BLaER1 (cell line): ENCODE results near the gene SLC17A4.
"Not testable (repeated sequence)": the region's sequence is repeated elsewhere in the genome, so short reads cannot be mapped to it uniquely, and the experiment has no call there.

ENCODE experiments used
- H3K27ac ChIP-seq: shearing (Covaris generic); formaldehyde crosslinking; 2 replicates; pipeline ENCODE4 v1.8.1; 2022
- H3K27me3 ChIP-seq: shearing (Covaris generic); formaldehyde crosslinking; 2 replicates; pipeline ENCODE4 v1.8.1; 2022
- H3K36me3 ChIP-seq: shearing (Covaris generic); formaldehyde crosslinking; 2 replicates; pipeline ENCODE4 v1.8.1; 2022
- H3K4me1 ChIP-seq: shearing (Covaris generic); formaldehyde crosslinking; 2 replicates; pipeline ENCODE4 v1.8.1; 2022
- H3K4me2 ChIP-seq: shearing (Covaris generic); formaldehyde crosslinking; 2 replicates; pipeline ENCODE4 v1.8.1; 2022
- H3K4me3 ChIP-seq: shearing (Covaris generic); formaldehyde crosslinking; 2 replicates; pipeline ENCODE4 v1.8.1; 2022
- H3K9ac ChIP-seq: shearing (Covaris generic); formaldehyde crosslinking; 2 replicates; pipeline ENCODE4 v1.8.1; 2022
- H3K9me3 ChIP-seq: shearing (Covaris generic); formaldehyde crosslinking; 2 replicates; pipeline ENCODE4 v1.8.1; 2022
- H4K20me1 ChIP-seq: shearing (Covaris generic); formaldehyde crosslinking; 2 replicates; pipeline ENCODE4 v1.8.1; 2022
- Cebpa-rat ChIP-seq: shearing (Covaris generic); IDR thresholded peaks from 2 replicates; pipeline ENCODE4 v1.8.1; 2022

SLC17A4 gene

DNA sequence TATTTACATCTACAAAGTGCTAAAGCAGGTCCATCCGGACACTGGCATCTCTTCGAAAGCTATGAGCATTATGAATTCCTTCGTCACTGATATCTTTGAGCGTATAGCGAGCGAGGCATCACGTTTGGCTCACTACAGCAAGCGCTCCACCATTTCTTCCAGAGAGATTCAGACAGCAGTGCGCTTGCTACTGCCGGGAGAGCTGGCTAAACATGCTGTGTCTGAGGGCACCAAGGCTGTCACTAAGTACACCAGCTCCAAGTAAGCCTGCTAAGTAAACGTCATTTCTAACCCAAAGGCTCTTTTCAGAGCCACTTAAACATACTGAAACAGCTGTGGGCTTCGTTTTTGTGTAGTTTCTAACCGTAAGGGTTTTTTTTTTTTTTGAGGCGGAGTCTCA lies 27.5 kb upstream of the SLC17A4 start:
- Histone ChIP-seq H3K9me3 (peaks cover 22% of the 10 kb centered on the region), H3K36me3 (no peaks in the 10 kb centered on the region), H3K27ac (no peak overlapping the region), H3K27me3 (no peaks in the 10 kb centered on the region), H4K20me1 (no peaks in the 10 kb centered on the region), H3K4me1 (no peaks in the 10 kb centered on the region), H3K4me2 (no peak overlapping the region), H3K9ac (no peak overlapping the region), H3K4me3 (no peak overlapping the region)
- no peak for TF ChIP-seq Cebpa-rat

DNA sequence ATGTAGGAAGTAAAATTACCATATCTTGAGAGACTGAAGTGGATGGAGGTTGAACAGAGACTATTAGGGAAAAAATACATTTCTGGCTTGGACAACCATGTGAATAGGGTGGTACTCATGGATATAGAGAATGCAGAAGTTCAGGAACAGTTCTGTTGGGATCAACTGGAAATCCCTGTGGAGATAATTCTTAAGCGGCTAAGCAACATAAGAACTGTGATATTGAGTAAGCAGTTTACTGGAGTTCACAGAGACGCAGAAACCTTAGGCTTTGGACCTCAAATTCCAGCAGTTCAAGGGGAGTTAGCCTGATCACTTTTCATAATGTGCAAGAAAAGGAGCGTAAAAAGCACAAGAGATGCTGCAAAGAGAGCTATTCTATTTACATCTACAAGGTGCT lies 23.6 kb upstream of the SLC17A4 start:
- H3K9me3 ChIP-seq = peaks cover 27% of the 10 kb centered on the region
- no peak overlapping the region for H3K9ac ChIP-seq
- TF ChIP-seq Cebpa-rat = no peak
- no peaks in the 10 kb centered on the region for H3K36me3 ChIP-seq
- no peaks in the 10 kb centered on the region for H3K27me3 ChIP-seq
- no peak overlapping the region for H3K4me3 ChIP-seq
- no peaks in the 10 kb centered on the region for H3K4me1 ChIP-seq
- no peaks in the 10 kb centered on the region for H4K20me1 ChIP-seq
- H3K4me2 ChIP-seq = no peak overlapping the region
- H3K27ac ChIP-seq = no peak overlapping the region

DNA sequence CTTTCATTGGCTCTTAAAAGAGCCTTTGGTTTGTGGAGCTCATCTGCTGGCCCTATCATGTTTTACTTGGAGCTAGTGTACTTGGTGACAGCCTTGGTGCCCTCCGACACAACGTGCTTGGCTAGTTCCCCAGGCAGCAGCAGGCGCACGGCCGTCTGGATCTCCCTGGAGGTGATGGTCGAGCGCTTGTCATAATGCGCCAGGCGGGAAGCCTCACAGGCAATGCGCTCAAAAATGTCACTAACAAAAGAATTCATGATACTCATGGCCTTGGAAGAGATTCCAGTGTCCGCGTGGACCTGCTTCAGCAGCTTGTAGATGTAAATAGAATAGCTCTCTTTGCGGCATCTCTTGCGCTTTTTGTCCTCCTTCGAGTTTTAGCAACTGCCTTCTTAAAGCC lies 22.8 kb upstream of the SLC17A4 start:
- H3K9ac ChIP-seq = no peak overlapping the region
- no peak overlapping the region for H3K4me3 ChIP-seq
- no peaks in the 10 kb centered on the region for H3K36me3 ChIP-seq
- H3K9me3 ChIP-seq = peaks cover 25% of the 10 kb centered on the region
- H3K4me1 ChIP-seq = no peaks in the 10 kb centered on the region
- no peak overlapping the region for H3K4me2 ChIP-seq
- H3K27me3 ChIP-seq = no peaks in the 10 kb centered on the region
- H4K20me1 ChIP-seq = no peaks in the 10 kb centered on the region
- no peak overlapping the region for H3K27ac ChIP-seq
- no peak for TF ChIP-seq Cebpa-rat

DNA sequence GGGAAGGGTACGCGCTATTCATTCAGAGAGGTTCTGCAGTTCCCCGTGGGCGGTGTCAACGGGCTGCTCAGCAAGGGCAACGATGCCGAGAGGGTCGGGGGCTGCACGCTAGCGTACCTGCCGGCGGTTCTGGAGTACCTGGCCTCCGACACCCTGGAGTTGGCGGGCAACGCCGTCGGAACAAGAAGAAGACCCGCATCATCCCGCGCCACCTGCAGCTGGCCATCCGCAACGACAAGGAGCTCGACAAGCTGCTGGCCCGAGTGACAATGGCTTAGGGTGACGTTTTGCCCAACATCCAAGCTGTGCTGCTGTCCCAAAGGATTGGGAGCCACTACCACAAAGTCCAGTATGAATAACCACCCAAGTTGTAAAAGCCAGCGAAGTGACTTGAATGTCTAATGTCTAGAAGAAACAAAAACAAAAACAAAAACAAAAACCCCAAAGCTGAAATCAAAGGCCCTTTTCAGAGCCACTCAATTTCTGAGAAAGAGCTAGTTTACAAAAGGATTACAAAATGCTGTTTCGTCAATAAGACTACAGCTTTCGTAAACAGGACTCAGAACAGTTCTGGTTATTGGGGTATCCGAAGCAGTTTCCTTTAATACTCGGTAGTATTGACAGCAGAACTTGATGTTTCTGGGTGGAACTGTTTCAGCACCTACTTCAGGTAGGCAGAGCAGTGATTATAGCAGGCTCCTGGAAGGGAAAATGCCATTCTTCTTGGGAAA lies 21.9 kb upstream of the SLC17A4 start:
- Histone ChIP-seq H3K27ac (no peak overlapping the region), H3K4me1 (no peaks in the 10 kb centered on the region), H3K9me3 (peaks cover 29% of the 10 kb centered on the region), H3K4me2 (no peak overlapping the region), H3K36me3 (no peaks in the 10 kb centered on the region), H3K9ac (no peak overlapping the region), H4K20me1 (no peaks in the 10 kb centered on the region), H3K27me3 (no peaks in the 10 kb centered on the region), H3K4me3 (no peak overlapping the region)
- no peak for TF ChIP-seq Cebpa-rat

DNA sequence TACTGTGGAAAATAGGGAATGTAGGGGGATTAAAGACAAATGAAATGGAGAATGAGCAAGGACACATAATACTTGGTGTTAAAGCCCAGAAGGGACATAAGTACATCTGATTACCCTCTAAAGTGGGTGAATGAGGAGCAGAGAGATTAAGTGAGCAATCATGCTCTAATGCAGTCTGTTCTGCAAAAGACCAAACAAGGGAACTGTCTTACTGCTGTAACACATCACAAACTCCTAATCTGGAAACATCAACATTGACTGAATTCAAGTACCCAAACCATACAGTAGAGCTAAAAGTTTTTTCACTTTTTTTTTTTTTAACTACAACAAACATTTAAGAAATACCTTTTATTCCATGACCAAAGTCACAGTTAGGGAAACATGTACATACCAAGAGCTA lies 19.3 kb upstream of the SLC17A4 start:
- Histone ChIP-seq H3K9ac (no peak overlapping the region), H3K4me2 (no peak overlapping the region), H3K27ac (no peak overlapping the region), H3K4me3 (no peak overlapping the region), H3K36me3 (no peaks in the 10 kb centered on the region), H3K9me3 (peaks cover 30% of the 10 kb centered on the region), H3K27me3 (no peaks in the 10 kb centered on the region), H4K20me1 (no peaks in the 10 kb centered on the region), H3K4me1 (no peaks in the 10 kb centered on the region)
- TF ChIP-seq Cebpa-rat = no peak

DNA sequence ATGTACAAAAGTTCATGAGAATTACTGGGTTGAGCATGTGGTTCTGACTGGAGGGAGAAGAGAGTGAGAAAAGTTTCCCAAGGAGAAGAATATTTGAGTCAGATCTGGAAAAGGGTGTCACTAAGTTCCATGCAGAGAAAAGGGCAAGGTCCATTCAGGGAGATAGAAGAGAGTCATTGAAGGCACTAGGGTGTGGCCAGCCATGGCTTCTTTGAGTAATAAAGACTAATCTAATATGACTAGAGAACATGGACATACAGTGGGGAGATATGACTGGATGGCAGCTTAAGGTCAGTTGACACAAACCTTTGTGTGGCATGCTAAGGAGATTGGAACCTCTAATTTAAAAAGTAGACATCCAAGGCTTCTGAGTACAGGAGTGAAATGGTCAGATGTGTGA lies 10.7 kb upstream of the SLC17A4 start:
- Histone ChIP-seq H3K9me3 (no peaks in the 10 kb centered on the region), H3K36me3 (no peaks in the 10 kb centered on the region), H4K20me1 (no peaks in the 10 kb centered on the region), H3K27me3 (no peaks in the 10 kb centered on the region), H3K4me1 (0 out of 2 replicates have a peak, but pooled peaks cover 3% of the 10 kb centered on the region), H3K9ac (no peak overlapping the region), H3K4me2 (no peak overlapping the region), H3K4me3 (no peak overlapping the region), H3K27ac (no peak overlapping the region)
- no peak for TF ChIP-seq Cebpa-rat

DNA sequence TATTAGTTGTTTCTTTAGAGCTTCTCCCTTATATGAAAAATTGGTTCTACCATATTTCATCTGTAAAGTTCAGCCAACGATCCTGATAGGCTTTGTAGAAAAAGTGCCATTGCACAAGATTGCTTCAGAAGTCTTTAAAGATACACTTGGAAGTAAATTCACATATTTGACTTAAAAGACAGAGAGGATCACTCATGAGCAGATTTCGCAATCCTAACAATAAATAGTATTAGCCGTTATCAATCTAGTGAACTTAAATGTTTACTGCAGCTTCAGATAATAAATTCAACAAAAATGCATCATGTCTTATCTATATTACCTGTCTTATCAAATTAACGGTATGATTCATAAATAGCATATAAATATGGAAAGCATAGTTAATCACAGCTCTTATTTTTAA lies 8.7 kb upstream of the SLC17A4 start:
- peak; percentile 51; the same call in 1 of the 2 replicates for TF ChIP-seq Cebpa-rat

DNA sequence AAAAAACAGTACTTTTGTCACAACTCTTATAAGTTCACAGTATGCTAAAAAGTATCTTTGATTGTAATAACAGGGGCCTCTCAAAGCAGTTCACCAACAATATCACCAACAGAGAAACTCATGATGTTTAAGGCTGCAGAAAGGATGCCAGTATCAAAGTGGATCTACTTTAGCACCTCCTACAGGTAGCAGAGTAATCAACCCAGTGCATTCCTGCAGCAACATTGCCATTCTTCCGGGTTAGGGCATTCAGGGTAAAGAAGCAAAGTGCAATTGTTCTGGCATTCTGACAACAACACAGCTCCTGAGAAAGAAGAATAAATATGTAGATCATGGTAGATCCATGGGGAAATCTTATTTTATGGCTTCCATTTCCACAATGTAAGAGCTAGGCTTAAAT lies 7.6 kb upstream of the SLC17A4 start:
- Histone ChIP-seq H3K9ac (no peak overlapping the region), H3K9me3 (no peaks in the 10 kb centered on the region), H3K4me2 (no peak overlapping the region), H3K36me3 (no peaks in the 10 kb centered on the region), H3K4me3 (no peak overlapping the region), H3K4me1 (0 out of 2 replicates have a peak, but pooled peaks cover 3% of the 10 kb centered on the region), H4K20me1 (no peaks in the 10 kb centered on the region), H3K27ac (no peak overlapping the region), H3K27me3 (no peaks in the 10 kb centered on the region)
- TF ChIP-seq Cebpa-rat = no peak

More for the DNA sequence above, 8.7 kb upstream of the SLC17A4 start:
- H3K4me1 ChIP-seq = 0 out of 2 replicates have a peak, but pooled peaks cover 3% of the 10 kb centered on the region
- no peak overlapping the region for H3K4me3 ChIP-seq
- H3K36me3 ChIP-seq = no peaks in the 10 kb centered on the region
- no peaks in the 10 kb centered on the region for H4K20me1 ChIP-seq
- H3K27ac ChIP-seq = no peak overlapping the region
- no peaks in the 10 kb centered on the region for H3K27me3 ChIP-seq
- H3K4me2 ChIP-seq = no peak overlapping the region
- H3K9me3 ChIP-seq = no peaks in the 10 kb centered on the region
- no peak overlapping the region for H3K9ac ChIP-seq

DNA sequence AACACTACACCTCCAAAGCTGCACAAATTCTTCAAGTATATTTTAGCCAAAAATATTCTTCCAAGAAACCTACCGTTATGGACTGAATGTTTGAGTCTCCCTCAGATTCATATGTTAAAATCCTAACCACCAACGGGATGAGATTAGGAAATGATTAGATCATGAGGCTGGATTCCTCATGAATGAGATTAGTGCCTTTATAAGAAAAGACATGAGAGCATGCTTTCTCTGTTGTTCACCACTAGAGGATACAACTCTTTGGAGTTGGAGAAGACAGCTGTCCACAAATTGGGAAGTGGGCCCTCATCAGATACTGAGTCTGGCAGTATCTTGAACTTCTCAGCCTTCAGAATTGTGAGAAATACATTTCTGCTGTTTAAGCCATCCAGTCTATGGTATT lies 7.1 kb upstream of the SLC17A4 start:
- H3K27me3 ChIP-seq = no peaks in the 10 kb centered on the region
- TF ChIP-seq Cebpa-rat = no peak
- H3K9me3 ChIP-seq = no peaks in the 10 kb centered on the region
- H3K4me2 ChIP-seq = no peak overlapping the region
- H3K36me3 ChIP-seq = no peaks in the 10 kb centered on the region
- no peak overlapping the region for H3K9ac ChIP-seq
- H3K27ac ChIP-seq = no peak overlapping the region
- 0 out of 2 replicates have a peak, but pooled peaks cover 3% of the 10 kb centered on the region for H3K4me1 ChIP-seq
- no peak overlapping the region for H3K4me3 ChIP-seq
- H4K20me1 ChIP-seq = no peaks in the 10 kb centered on the region

DNA sequence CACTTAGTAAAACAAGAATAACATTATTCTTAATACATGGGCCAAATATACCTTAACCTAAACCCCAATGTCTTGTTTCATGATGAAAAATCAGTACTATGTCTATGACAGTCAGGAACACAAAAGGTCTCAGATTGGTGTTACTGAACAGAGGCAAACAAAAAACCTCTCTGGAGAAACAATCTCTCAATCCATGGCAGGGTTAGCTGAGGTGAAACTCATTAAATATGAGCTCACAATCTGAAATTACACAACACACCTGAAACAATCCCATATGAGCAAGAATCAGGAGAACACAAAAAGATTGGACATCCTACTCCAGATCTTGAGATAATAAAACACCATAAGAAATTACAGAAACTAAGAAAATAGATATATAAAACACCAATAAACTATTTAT lies 6.5 kb upstream of the SLC17A4 start:
- Histone ChIP-seq H3K4me2 (no peak overlapping the region), H3K9me3 (no peaks in the 10 kb centered on the region), H3K4me3 (no peak overlapping the region), H3K36me3 (no peaks in the 10 kb centered on the region), H3K27me3 (no peaks in the 10 kb centered on the region), H3K9ac (no peak overlapping the region), H3K4me1 (0 out of 2 replicates have a peak, but pooled peaks cover 3% of the 10 kb centered on the region), H3K27ac (no peak overlapping the region), H4K20me1 (no peaks in the 10 kb centered on the region)
- TF ChIP-seq Cebpa-rat = no peak

DNA sequence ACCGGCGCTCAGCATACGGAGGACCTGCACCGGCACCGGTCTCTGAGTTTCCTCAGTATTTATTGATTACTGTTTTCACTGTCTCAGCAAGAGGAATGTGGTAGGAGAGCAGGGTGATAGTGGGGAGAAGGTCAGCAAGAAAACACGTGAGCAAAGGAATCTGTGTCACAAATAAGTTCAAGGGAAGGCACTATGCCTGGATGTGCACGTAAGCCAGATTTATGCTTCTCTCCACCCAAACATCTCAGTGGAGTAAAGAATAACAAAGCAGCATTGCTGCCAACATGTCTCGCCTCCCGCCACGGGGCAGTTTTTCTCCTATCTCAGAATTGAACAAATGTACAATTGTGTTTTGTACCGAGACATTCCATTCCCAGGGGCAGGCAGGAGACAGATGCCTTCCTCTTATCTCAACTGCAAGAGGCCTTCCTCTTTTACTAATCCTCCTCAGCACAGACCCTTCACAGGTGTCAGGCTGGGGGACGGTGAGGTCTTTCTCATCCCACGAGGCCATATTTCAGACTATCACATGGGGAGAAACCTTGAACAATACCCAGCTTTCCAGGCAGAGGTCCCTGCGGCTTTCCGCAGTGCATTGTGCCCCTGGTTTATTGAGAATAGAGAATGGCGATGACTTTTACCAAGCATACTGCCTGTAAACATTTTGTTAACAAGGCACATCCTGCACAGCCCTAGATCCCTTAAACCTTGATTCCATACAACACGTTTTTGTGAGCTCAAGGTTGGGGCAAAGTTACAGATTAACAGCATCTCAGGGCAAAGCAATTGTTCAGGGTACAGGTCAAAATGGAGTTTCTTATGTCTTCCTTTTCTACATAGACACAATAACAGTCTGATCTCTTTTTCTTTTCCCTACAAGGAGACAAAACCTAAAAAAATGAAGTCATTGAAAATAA lies 5.7 kb upstream of the SLC17A4 start:
- H3K4me2 ChIP-seq, H3K4me1 ChIP-seq, H3K27ac ChIP-seq, H3K27me3 ChIP-seq, H3K36me3 ChIP-seq, H3K9ac ChIP-seq, H3K9me3 ChIP-seq, H3K4me3 ChIP-seq, H4K20me1 ChIP-seq: not testable (repeated sequence)
